Stimulated activated CD8-positive, alpha-beta memory T cell treated with anti-CD3 and anti-CD28 coated beads, Interleukin-7, amount 100 ng/mL, for 4 hours (primary cell): Measurements from ENCODE around the gene KDM8.
A peak's percentile ranks its signal among the peaks of the same experiment; 100 is the strongest.

Source experiments
- DNase-seq, 2 donors: peaks; one replicate each; pipeline ENCODE4 v3.0.0-alpha.2; 2020; ENCODE audit warnings: low read depth in 2 of 2

KDM8 gene

DNA sequence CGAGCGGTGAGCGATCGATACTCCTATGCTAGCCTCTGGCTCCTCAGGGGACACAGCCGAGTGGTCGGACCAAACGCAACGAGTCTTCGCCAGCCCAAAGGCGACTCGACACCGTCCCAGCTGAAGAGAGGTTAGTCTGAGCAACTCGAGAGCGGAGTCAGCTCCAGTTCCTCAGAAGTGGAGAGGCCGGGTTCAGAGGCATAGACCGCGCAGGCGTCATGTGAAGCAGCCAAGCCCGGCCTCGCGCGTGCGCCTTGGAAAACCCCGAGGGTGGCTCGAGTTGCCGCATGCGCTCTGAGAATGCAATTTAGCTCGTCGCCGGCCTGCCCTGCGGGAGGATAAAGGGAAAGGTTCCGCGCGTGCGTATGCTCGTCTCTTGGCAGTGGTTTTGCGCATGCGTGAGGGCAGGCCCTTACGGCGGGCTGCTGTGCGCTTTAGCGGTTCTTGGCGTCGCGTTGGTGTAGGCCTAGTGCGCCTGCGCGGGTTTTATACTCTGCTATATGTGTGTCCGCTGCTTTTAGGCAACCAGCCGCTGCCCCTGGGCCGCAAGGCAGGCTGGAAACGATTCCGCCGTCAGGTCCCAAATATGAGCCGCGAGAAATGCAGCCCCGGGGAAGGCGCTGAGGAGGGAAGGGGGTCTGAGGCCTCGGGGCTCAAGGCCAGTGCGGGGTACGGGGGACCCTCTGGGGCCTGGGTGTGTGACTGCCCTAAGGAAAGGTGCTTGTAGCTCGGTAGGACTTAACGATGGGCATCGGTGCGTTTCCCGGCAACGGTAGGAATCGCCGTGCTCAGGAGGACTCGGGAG is at the start of gene KDM8:
TSS of gene KDM8 (plus strand) at position 20 of the 805 bp plus-strand sequence. CDS start 6,598 bp downstream, outside the sequence.
- DNase-seq: peak; percentile 100

DNA sequence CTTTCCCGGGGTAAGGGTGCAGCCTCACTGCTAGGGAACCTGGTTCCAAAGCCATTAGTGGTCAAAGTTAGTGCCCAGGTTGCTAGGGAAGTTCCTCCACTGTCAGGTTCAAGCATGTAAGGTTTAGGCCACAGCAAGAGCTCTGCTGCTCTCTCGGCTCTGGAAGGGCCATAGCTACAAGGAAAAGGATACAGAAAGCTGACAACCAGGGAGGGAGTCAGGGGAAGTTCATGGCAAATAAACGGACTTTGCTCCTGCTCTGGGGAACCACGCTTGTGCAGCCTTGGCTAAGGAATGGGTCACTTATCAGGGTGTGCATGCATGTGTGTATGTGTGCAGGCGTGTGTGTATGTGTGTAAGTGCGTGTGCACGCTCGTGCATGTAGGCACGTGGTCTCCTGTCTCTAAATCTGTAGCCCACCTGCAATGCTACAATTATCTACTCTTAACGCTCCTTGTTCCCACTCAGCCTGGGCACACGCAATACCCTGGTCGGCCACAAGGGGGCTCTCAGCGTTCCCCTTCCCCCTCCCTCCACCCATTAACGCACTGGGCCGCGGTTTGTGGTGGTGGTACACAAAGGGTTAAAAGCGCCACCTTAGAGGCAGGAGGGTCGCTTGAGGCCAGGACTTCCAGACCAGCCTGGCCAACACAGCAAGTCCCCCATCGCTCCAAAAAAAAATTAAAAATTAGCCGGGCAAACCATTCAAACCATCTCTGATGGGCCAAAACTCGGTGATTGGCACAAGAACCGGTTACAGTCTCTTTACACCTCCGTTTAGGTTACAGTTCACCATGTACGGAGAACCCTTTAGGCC is 48.4 kb upstream of the KDM8 start:
- DNase-seq: peak; percentile 43 to 47

DNA sequence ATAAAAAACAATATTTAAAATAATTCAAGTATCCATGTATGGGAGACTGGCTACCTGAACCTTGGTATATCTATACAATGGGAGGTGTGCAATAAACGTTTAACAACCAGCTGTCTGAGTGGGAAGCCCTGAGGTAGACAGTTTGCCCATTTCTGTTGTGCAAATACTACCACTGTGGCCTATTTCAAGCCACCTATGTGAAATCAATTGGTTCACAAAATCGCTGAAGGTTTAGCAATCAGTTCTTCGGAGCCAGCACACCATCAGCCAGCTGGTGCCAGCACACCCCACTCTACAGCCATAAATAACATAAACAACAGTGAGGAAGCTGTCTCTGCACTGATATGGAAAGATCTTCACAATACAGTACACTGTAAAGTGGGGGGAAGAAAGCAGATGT is 46.7 kb upstream of the KDM8 start:
- DNase-seq: no peak

DNA sequence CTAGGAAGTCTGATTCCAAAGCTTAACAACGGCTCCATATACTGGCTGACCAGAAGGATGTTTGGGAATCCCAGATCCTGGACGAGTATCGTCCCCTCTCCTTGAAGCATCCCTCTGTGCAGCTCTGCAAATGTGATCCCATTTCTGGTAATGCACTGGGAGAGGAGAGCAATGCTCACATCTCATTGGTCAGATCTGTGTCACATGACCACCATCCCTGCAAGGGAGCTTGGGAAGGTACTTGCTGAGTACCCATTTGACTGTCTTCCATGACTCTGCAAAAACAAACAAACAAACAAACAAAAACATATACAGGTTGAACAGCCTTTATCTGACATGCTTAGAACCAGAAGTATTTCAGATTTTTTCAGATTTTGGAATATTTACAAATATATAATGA is 41.9 kb upstream of the KDM8 start:
- no peak for DNase-seq

DNA sequence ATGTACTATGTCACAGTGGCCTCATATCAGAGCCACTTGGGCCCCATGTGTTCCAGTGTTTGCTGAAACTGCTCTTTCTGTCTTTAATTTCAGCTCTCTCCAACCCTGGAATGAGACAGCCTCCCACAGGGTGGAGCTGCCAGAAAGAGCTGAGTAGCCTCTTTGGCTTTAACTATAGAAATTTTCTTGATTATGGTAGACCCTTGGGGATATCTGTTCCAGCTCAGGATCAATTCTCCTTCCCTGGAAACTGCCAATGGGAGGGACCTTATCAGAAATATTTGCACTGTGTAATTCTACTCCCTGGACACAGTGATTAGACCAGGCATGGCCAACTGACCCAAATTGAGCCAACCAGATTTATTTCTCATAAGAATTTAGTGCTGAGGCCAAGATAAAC is 39.0 kb upstream of the KDM8 start:
- no peak for DNase-seq

DNA sequence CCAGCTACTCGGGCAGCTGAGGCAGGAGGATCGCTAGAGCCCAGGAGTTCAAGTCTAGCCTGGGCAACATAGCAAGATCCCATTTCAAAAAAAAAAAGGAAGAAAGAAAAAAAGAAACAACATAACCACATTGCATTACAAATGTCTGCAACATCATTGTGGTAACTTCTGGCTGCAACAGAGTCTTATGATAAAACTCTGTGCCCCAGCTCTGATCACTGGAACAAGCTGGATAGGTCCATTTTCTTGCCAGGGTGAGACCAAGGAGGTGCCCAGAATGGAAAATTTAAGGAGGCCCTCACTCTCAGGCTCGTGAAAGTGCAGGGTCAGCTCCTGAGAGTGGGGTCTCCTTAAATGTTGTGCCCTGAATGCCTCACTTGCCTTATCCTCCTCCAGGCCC is 37.8 kb upstream of the KDM8 start:
- DNase-seq: no peak

DNA sequence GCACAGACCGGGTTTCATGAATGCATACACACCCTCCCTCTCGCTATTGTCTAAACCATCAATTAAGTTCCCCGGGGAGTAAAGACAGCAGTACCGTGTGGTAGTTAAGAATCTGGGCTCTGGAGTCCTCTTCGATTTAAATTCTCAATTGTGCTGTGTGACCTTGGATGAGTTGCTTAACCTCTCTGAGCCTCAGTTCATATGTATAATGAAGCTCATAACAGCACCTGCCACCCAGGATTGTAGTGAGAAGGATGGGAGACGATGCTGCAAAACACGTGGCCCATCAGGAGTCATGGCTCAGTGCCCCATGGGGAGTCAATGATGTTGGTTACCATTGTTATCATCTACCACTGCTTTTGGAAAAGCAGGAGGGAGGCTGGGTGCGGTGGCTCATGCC is 34.5 kb upstream of the KDM8 start:
- no peak for DNase-seq

DNA sequence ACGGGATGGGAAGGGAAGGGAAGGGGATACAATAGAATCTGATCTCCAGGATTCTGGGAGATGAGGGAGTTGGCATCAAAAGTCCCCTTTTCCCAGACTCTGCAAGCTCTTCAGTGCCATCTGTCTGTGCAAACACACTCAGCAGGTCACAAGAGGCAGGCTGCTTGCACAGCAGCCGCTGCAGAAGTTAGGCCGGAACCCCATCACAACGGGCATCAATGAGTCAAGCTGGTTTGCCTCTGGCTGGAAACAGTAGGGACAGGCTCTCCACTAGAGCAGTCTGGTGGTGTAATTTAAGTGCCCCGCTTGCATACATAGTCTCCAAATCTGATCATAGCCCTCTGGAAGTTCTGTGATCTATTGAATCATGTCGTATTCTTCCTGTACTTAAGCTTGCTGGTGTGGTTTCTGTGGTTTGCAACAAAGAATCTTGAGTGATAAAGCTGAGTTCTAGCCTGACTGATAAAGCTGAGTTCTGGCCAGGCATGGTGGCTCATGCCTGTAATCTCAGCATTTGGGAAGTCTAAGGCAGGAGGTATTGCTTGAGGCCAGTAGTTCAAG is 33.7 kb upstream of the KDM8 start:
- peak; percentile 34 to 48 for DNase-seq

DNA sequence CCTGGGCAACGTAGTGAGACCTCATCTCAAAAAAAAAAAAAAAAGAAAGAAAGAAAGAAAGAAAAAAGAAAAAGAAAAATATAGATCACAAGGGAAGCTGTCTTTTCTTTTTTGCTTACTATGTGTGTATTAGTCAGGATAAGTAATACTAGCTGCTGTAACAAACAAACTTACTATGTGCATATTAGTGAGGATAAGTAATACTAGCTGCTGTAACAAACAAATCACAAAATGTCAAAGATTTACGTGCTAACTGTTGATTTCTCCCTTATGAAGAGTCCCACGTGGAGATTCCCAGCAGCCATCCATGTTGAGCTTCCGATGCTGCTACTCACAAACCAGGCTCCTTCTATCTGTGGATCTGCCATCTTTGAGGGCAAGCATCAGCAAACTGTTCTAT is 31.7 kb upstream of the KDM8 start:
- DNase-seq: no peak

DNA sequence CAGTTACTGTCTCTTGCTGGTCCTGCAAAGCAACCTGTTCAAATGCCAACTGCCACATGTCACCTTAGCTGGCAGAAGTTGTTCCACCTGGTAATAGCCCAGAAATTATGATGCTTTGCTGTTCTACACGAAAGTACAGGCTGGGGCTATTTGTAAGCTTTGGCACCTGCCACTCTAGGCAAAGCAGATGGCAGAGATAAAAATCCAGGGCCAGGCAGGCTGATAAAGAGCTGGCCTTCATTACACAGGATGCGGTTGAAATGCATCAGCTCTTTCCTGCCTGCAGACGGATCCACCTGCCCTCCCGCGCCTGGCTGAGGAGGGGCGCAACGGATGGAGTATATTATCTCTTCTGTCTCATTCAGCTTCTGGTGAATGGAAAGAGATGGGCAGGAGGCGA is 29.3 kb upstream of the KDM8 start:
- peak; percentile 14 to 26 for DNase-seq

DNA sequence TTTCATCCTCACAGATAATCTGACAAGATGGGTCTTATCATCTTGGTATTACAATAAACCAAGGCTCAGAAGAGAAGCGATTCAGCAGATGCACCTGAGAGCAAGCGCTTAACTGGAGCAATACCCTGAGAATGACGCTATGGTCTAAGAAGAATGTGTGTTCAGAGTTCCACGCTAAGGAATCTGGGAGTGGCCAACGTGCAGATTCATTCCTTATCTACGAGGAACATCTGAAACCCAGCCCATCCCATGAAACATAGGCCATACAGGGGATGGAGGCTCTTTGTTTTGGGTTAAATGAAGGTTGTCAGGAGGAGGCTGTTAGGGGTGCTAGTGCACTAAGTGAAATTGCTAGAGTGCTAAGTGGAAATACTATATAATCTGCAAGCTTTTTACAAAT is 28.5 kb upstream of the KDM8 start:
- no peak for DNase-seq

DNA sequence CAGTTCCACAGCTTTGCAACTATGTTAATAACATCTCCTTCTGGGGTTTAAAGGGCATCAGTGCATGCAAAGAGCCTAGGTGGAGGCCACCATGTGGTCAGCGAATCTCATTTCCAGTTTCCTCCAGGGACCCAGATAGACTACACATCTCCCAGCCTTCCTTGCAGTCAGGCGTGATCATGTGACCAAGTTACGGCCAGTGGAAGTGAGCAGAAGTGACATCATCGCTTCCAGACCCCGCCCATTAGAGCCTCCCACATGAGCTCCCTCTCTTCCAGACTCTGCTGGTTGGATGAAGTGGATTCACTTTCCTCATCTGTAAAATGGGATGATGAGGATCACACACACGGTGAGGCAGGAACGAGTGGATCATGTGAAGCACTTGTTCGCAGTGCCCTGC is 27.4 kb upstream of the KDM8 start:
- DNase-seq: no peak

DNA sequence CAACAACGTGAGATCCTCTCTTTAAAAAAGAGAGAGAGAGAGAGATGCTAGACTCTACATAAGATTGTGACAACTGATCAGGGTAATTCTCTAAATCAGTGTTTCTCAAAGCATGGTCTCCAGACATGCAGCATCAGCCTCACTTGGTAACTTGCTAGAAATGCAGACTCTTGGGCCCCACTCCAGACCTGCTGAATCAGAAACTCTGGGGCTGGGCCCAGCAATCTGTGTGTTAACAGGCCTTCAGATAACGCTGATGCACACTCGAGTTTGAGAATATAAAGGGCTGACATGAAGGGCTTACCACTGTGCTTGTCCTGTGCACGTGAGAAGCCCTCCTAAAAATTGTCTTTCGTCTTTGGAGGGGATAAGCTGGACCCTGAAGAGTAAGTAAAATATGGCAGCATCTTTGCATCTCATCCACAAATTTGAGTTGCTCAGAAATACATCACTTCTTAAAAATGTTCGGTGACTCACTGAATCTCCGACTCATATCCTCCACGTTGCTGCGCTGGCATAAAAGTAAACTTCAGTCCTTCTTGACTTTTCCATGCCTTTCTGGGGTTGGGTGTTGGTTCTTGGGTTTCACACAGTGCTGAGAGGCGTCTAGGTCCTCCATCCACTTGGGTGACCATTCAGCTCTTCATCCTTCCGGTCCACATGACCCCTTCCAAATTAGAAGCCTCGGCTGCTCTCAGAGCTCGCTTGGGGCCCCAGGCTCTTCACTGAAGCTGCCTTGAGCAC is 26.1 kb upstream of the KDM8 start:
- DNase-seq: no peak

DNA sequence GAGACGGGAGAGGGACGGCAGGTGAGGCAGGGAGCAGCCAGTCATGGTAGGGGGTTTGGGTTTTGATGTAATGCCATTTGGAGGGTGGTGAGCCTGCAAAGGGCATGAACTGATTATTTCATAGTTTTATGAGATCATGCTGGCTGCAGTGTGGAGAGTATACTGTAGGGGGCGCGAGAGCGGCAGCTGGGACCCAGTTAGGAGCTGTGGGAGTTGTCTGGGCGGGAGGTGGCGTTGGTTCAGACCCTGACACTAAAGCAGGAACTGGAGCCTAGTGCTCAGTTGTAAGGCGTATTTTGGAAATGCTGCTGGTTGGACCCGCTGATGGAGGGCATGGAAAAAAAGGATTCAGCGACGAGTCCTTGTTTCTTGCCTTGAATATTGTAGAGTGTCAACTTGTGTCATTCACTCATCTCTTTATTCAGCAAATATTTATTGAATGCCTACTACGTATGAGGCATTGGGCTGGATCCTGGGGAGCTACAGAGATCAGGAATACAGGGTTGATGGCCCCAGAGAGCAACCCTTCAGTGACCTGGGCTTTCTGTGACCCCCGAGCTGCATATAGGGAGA is 23.7 kb upstream of the KDM8 start:
- DNase-seq: peak; percentile 71 to 79

DNA sequence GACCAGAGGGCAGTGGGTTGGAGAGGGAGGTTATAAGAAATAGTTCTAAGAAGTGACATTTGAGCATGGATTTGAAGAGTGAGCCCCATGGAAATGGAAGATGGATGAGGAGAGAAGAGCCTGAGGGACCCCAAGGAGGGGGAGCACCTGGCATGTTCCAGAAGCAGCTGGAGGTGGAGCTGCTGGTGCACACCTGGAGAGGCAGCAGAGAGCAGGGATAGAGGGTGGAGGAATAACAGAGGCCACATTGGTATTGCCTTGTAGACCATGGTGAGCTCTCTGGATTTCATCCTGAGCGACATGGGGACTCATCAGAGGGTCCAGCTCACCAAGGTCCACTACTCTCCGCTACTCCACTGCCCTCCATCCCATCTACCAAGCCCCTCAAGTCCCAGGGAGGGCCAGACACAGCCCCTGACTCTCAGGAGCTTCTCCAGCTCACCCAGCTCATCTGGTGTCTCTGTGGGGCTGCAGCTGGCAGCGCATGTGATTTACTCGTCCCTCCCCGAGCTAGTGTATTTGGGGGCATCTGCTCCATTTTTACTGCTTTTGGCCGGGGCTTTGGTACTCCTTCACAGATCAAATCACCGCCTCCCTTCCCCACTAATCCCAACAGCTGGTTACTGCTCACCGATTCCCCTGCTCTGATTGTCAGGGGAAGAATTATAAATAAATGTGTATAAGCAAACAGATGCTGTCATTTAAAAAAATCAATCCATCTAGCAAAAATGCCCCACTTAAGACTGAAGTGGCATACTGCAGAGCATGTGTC is 22.1 kb upstream of the KDM8 start:
- DNase-seq: no peak

DNA sequence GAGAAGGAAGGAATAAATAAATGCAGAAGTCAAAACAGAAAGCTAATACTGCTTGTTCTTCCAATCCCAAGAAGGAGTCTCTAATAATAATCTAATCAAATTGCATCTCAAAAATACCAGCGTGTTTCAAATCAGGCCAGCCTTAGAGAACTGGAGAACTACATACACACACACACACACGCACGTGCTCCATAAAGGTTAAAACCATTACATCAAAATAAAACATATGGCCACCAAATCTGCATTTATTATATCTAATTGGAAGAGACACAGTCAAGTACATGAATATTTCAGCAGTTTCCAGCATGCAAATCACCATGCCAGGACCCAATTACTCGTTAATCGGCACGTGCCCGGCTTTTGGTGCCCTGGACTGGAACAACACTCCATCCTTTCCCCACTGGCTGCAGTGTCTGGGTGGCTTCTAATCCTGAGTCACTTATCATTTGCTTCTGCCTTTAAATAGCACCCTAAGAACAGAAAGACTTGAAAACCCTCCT is 20.4 kb upstream of the KDM8 start:
- no peak for DNase-seq

DNA sequence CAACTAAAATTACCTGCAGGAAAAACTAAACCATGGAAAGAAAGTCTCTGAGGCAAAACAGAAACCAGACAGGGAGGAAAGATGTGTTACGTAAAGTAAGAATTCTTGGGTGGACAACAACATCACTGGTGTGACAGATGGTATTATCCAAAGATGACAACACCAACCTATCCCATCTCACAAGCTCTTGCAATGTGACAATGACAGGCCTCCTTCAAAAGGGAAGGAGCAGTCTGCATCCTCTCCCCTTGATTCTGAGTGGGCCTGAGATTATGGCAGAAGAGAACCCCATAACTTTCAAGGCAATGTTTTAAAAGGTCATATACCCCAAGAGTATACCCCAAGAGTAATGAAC is 17.6 kb upstream of the KDM8 start:
- DNase-seq: no peak

DNA sequence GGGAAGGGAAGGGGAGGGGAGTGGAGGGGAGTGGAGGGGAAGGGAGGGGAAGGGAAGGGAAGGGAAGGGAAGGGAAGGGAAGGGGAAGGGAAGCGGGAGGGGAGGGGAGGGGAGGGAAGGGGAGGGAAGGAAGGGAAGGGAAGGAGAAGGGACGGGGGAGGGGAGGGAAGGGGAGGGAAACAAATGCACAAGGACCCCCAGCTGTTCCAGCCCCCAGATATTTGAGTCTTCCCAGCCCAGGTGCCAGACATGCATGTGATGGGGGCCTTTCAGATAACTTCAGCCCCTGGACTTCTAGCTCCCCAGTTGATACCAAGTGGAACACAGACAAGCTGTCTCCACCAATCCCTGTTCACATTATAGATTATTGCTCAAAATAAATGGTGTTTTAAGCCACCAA is 14.7 kb upstream of the KDM8 start:
- no peak for DNase-seq

DNA sequence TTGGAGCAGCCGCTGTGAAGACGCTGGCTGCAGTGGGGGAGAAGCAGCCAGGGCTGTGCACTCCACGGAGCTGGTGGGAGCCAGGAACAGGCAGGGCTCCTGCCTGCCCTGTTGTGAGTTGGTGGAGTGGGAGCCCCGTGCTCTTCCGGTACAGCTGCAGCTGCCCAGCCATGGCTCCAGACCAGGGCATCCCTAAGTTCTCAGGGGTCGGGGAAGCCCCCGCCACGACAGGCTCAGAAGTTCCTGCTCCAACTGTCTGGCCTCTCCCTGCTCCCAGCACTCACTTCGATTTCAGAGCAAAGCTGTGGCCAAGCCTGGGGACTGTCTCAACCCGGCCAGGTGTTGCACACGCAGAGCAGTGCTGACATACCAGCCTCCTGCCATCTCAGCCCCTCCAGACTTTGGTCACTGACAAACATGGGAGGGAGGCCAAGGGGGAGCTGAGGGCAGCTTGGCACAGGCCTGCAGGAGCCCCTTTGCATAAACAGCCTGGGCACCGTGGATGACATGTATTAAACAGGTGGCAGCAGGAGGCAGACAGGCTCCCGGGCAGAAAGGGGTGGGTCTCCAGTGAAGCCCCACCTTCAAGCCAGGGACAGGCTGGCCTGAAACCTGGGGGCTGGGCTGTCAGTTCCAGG is 13.9 kb upstream of the KDM8 start:
- no peak for DNase-seq

DNA sequence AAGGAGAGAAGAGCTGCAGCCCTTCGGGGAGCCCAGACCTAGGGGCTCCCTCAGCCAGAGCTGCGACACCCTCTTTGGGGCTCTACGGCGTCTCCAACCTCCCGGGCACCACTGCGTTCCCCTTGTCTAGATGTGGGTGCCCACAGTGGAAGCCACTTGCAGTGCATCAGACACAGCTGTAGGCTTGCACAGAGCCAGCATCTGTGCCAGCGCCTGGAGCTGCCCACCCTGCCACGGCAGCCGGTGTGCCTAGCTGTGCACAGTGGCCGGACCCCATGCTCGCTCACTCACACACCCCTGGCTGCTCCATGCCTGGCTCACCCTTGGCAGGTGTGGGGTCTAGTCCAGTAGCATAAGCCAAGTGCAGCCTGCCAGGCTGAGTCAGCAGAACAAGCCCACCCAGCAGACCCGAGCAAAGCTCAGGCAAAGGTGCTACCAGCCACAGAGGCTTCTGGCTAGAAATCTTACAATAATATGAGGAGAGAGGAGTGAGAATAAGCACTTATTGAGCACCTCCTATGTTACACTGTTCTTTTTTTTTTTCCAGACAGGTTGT is 12.9 kb upstream of the KDM8 start:
- no peak for DNase-seq
